Neuronal stem cell (in vitro differentiated cells): ENCODE data around the gene CEL.

Experiments
- DNase-seq: peaks from one replicate; pipeline ENCODE4 v3.0.0-alpha.2; 2013; ENCODE audit warnings: low spot score
- H2AFZ ChIP-seq: one replicate; pipeline ENCODE4 v1.6.1; 2013; ENCODE audit warnings: mild to moderate bottlenecking, low read length, inconsistent platforms
- H2AK5ac ChIP-seq: 2 replicates; pipeline ENCODE4 v1.6.1; 2013; ENCODE audit warnings: low read depth, mild to moderate bottlenecking, inconsistent platforms, low read length, moderate library complexity, mixed read lengths
- H2BK120ac ChIP-seq: 2 replicates; pipeline ENCODE4 v1.6.1; 2013; ENCODE audit warnings: low read depth, mild to moderate bottlenecking, inconsistent platforms, low read length, moderate library complexity, mixed read lengths
- H2BK12ac ChIP-seq: one replicate; pipeline ENCODE4 v1.6.1; 2013; ENCODE audit warnings: low read length, inconsistent platforms
- H2BK15ac ChIP-seq: 2 replicates; pipeline ENCODE4 v1.6.1; 2013; ENCODE audit warnings: mild to moderate bottlenecking, low read length, inconsistent platforms, mixed read lengths
- H2BK5ac ChIP-seq: one replicate; pipeline ENCODE4 v1.6.1; 2013; ENCODE audit warnings: inconsistent platforms, mild to moderate bottlenecking, low read length, moderate library complexity
- H3K14ac ChIP-seq: one replicate; pipeline ENCODE4 v1.6.1; 2013; ENCODE audit warnings: low read length, inconsistent platforms
- H3K18ac ChIP-seq: 2 replicates; pipeline ENCODE4 v1.6.1; 2013; ENCODE audit warnings: low read length, inconsistent platforms
- H3K23ac ChIP-seq: 2 replicates; pipeline ENCODE4 v1.6.1; 2013; ENCODE audit warnings: low read depth, mild to moderate bottlenecking, mixed read lengths, low read length, inconsistent platforms; ENCODE audit not compliant: poor library complexity
- H3K27ac ChIP-seq: replicated peaks from 3 replicates; pipeline ENCODE4 v1.5.1; 2013; ENCODE audit warnings: low read length, inconsistent platforms
- H3K27me3 ChIP-seq, 3 experiments: 2 replicates each; pipeline ENCODE4 v1.6.1; 2013; ENCODE audit warnings: low read length in 3 of 3, mild to moderate bottlenecking in 2 of 3, inconsistent platforms in 1 of 3, low read depth in 1 of 3, mixed read lengths in 1 of 3, moderate library complexity in 1 of 3; ENCODE audit not compliant: control insufficient read depth in 3 of 3, insufficient read depth in 3 of 3
- H3K36me3 ChIP-seq, 2 donors: replicated peaks in 1 of 2; 2 replicates each; pipeline ENCODE4 v1.6.1; 2013; ENCODE audit warnings: low read length in 2 of 2; ENCODE audit not compliant: control insufficient read depth in 2 of 2, insufficient read depth in 2 of 2
- H3K4ac ChIP-seq: 2 replicates; pipeline ENCODE4 v1.6.1; 2013; ENCODE audit warnings: inconsistent platforms, mild to moderate bottlenecking, low read length, moderate library complexity
- H3K4me1 ChIP-seq, 2 donors: 1 replicate in 1 of 2; 2 replicates in 1 of 2; pipeline ENCODE4 v1.6.1; 2013; ENCODE audit warnings: low read length in 2 of 2, low read depth in 1 of 2; ENCODE audit not compliant: control insufficient read depth in 2 of 2, insufficient read depth in 1 of 2
- H3K4me2 ChIP-seq: one replicate; pipeline ENCODE4 v1.6.1; 2013; ENCODE audit warnings: mild to moderate bottlenecking, low read length, inconsistent platforms; ENCODE audit not compliant: insufficient read depth, poor library complexity, severe bottlenecking
- H3K4me3 ChIP-seq, 2 donors: 2 replicates each; pipeline ENCODE4 v1.5.1; 2013; ENCODE audit warnings: low read length in 2 of 2, mild to moderate bottlenecking in 2 of 2, inconsistent platforms in 1 of 2, moderate library complexity in 1 of 2
- H3K79me1 ChIP-seq: one replicate; pipeline ENCODE4 v1.6.1; 2013; ENCODE audit warnings: low read depth, mild to moderate bottlenecking, inconsistent platforms, low read length, moderate library complexity
- H3K9ac ChIP-seq: one replicate; pipeline ENCODE4 v1.6.1; 2013; ENCODE audit warnings: mild to moderate bottlenecking, low read depth, low read length, inconsistent platforms; ENCODE audit not compliant: poor library complexity
- H3K9me3 ChIP-seq, 2 donors: replicated peaks in 1 of 2; 2 replicates each; pipeline versions ENCODE3 to v1.6.1; 2013; ENCODE audit warnings: low read length in 2 of 2, mild to moderate bottlenecking in 2 of 2, inconsistent platforms in 1 of 2, low read depth in 1 of 2, mixed read lengths in 1 of 2, moderate library complexity in 1 of 2; ENCODE audit not compliant: control insufficient read depth in 2 of 2, insufficient read depth in 1 of 2
- H4K8ac ChIP-seq: one replicate; pipeline ENCODE4 v1.6.1; 2013; ENCODE audit warnings: low read depth, mild to moderate bottlenecking, inconsistent platforms, low read length, moderate library complexity
- H4K91ac ChIP-seq: one replicate; pipeline ENCODE4 v1.6.1; 2013; ENCODE audit warnings: low read length, low read depth, mild to moderate bottlenecking, inconsistent platforms; ENCODE audit not compliant: poor library complexity
- WGBS, 2 donors: extraction: QIAGEN DNeasy Blood & Tissue Kit; methylation state at CpG; one replicate each; pipeline ENCODE4 v1.1.7; 2013; ENCODE audit warnings: missing lambda C conversion rate in 2 of 2, mixed read lengths in 1 of 2; ENCODE audit not compliant: insufficient read length in 2 of 2, insufficient replicate concordance in 1 of 2; ENCODE audit errors: extremely low coverage in 2 of 2; 5-methylcytosine and 5-hydroxymethylcytosine counted together
- small RNA-seq: library from polyadenylated mRNA; stranded (forward); fragments of <200 nt; extraction: miRNeasy Mini kit (QIAGEN cat#:217004); gene quantifications from one replicate; pipeline ENCODE3, GENCODE V24; 2013; ENCODE audit not compliant: insufficient read depth

CEL gene

DNA sequence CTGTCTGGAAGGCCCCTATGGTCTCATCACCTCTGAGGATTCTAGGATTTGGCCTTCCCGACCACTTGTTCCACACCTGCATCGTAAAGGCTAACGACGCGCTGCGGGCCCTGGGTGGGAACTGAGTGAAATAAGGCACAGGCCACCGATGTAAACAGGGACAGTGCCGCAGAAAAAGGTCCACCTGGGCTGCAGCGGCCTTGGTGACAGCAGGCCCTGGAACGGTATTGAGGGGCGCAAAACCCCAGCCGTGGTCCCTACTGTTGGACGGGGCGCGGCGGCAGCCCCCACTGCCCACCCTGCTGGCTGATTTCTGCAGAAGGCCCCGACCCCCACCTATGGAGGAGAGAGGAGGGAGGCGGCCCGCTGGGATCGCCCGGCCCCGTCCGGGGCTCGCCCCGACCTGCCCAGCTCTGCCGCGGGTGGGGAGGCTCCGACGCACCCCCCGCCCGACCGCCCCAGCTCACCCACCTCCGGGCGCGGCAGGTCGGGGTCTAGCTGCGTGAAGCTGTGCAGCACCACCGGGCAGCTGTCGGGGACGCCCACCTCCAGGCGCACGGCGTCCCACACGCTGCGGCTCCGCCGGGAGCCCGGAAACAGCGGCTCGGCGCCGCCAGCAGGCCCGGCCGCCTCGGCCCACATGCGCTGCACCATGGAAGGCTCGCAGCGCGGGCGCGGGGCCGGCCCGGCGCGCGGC, 58.9 kb downstream of the CEL start:
- H3K18ac ChIP-seq = peak overlapping the region; percentile 95
- no CpG with 5 or more reads among the region's 66 CpGs for WGBS, 2 donors

More for the DNA sequence above, 58.9 kb downstream of the CEL start:
- Histone ChIP-seq H3K23ac (peak overlapping the region; percentile 80), H2BK5ac (peak overlapping the region; percentile 21), H2BK15ac (peak overlapping the region; percentile 56), H4K91ac (no peak overlapping the region), H2AK5ac (peak overlapping the region; percentile 53), H2BK120ac (no peak overlapping the region), H3K4me2 (peak overlapping the region; percentile 96), H2AFZ (peak overlapping the region; percentile 72), H2BK12ac (no peak overlapping the region), H3K36me3 (peaks cover 0 to 3% of the 10 kb centered on the region in 2 donors), H3K4me1 (peaks cover 35 to 54% of the 10 kb centered on the region in 2 donors), H3K27me3 (peaks cover 0 to 2% (median 0%) of the 10 kb centered on the region in 3 experiments), H3K4me3 (peak overlapping the region; percentile 67 to 90), H3K27ac (peak overlapping the region; percentile 21), H3K79me1 (peaks cover 30% of the 10 kb centered on the region), H3K4ac (peak overlapping the region; percentile 66), H3K14ac (peak overlapping the region; percentile 92), H3K9me3 (no peaks in the 10 kb centered on the region), H3K9ac (peak overlapping the region; percentile 83), H4K8ac (peak overlapping the region; percentile 6)
- no peak for DNase-seq

Small RNA genes lying within 50 kb of the gene (small RNA-seq; reads per million reads assigned to genes)
- gene MIR6877 = 5.5 reads per million, percentile 26 among the genes with 10 or more reads in this experiment
